ENCODE data around the gene ITGB3.

ITGB3 gene

GRCh38 chr17:47239967-47240651 is 13.5 kb upstream of the ITGB3 start:
- TF ChIP-seq YY1 (IDR thresholded peaks at IDR 0.05; ENCODE audit: insufficient read depth, insufficient read length) (no peak), ZNF274 (IDR thresholded peaks at IDR 0.05; ENCODE audit: low read depth, low read length) (no peak), SUZ12 (IDR thresholded peaks at IDR 0.05; ENCODE audit: extremely low read depth, insufficient read depth, insufficient read length) (no peak)
- Histone ChIP-seq H3K4me3 (ENCODE audit: insufficient read length, low read depth) (no peak overlapping the region), H3K4me1 (ENCODE audit: insufficient read depth, insufficient read length) (no peaks in the 10 kb centered on the region), H3K36me3 (ENCODE audit: insufficient read depth, insufficient read length, low read length) (no peaks in the 10 kb centered on the region), H3K9ac (ENCODE audit: insufficient read length, low read depth) (no peak overlapping the region), H3K27me3 (ENCODE audit: insufficient read depth, insufficient read length) (peaks cover 7% of the 10 kb centered on the region), H3K9me3 (ENCODE audit: insufficient read depth, low read length) (peaks cover 11% of the 10 kb centered on the region; the same call in 1 of the 2 replicates)
- DNase-seq (ENCODE audit: low read depth, low spot score) = no peak

GRCh38 chr17:47240806-47241205 is 12.8 kb upstream of the ITGB3 start:
- Histone ChIP-seq H3K9me3 (ENCODE audit: insufficient read depth, low read length) (peaks cover 11% of the 10 kb centered on the region; the same call in 1 of the 2 replicates), H3K36me3 (ENCODE audit: insufficient read depth, insufficient read length, low read length) (no peaks in the 10 kb centered on the region), H3K27me3 (ENCODE audit: insufficient read depth, insufficient read length) (peaks cover 7% of the 10 kb centered on the region), H3K9ac (ENCODE audit: insufficient read length, low read depth) (no peak overlapping the region), H3K4me3 (ENCODE audit: insufficient read length, low read depth) (no peak overlapping the region), H3K4me1 (ENCODE audit: insufficient read depth, insufficient read length) (no peaks in the 10 kb centered on the region)
- TF ChIP-seq ZNF274 (IDR thresholded peaks at IDR 0.05; ENCODE audit: low read depth, low read length) (no peak), SUZ12 (IDR thresholded peaks at IDR 0.05; ENCODE audit: extremely low read depth, insufficient read depth, insufficient read length) (no peak), YY1 (IDR thresholded peaks at IDR 0.05; ENCODE audit: insufficient read depth, insufficient read length) (no peak)
- DNase-seq (ENCODE audit: low read depth, low spot score) = no peak

GRCh38 chr17:47242648-47243047 is 11.0 kb upstream of the ITGB3 start:
- H3K9ac ChIP-seq (ENCODE audit: insufficient read length, low read depth) = no peak overlapping the region
- no peak for DNase-seq (ENCODE audit: low read depth, low spot score)
- H3K9me3 ChIP-seq (ENCODE audit: insufficient read depth, low read length) = peaks cover 3% of the 10 kb centered on the region; the same call in 1 of the 2 replicates
- no peaks in the 10 kb centered on the region for H3K4me1 ChIP-seq (ENCODE audit: insufficient read depth, insufficient read length)
- no peak for TF ChIP-seq ZNF274 (IDR thresholded peaks at IDR 0.05; ENCODE audit: low read depth, low read length)
- TF ChIP-seq SUZ12 (IDR thresholded peaks at IDR 0.05; ENCODE audit: extremely low read depth, insufficient read depth, insufficient read length) = no peak
- TF ChIP-seq YY1 (IDR thresholded peaks at IDR 0.05; ENCODE audit: insufficient read depth, insufficient read length) = no peak
- peaks cover 7% of the 10 kb centered on the region for H3K27me3 ChIP-seq (ENCODE audit: insufficient read depth, insufficient read length)
- H3K4me3 ChIP-seq (ENCODE audit: insufficient read length, low read depth) = no peak overlapping the region
- no peaks in the 10 kb centered on the region for H3K36me3 ChIP-seq (ENCODE audit: insufficient read depth, insufficient read length, low read length)

GRCh38 chr17:47243737-47244598 is 9.7 kb upstream of the ITGB3 start:
- Histone ChIP-seq H3K4me3 (ENCODE audit: insufficient read length, low read depth) (no peak overlapping the region), H3K9me3 (ENCODE audit: insufficient read depth, low read length) (no peaks in the 10 kb centered on the region), H3K9ac (ENCODE audit: insufficient read length, low read depth) (no peak overlapping the region), H3K36me3 (ENCODE audit: insufficient read depth, insufficient read length, low read length) (no peaks in the 10 kb centered on the region), H3K4me1 (ENCODE audit: insufficient read depth, insufficient read length) (no peaks in the 10 kb centered on the region), H3K27me3 (ENCODE audit: insufficient read depth, insufficient read length) (peaks cover 7% of the 10 kb centered on the region)
- no peak for DNase-seq (ENCODE audit: low read depth, low spot score)
- TF ChIP-seq ZNF274 (IDR thresholded peaks at IDR 0.05; ENCODE audit: low read depth, low read length) (no peak), YY1 (IDR thresholded peaks at IDR 0.05; ENCODE audit: insufficient read depth, insufficient read length) (no peak), SUZ12 (IDR thresholded peaks at IDR 0.05; ENCODE audit: extremely low read depth, insufficient read depth, insufficient read length) (no peak)

GRCh38 chr17:47244697-47245096 is 8.9 kb upstream of the ITGB3 start:
- Histone ChIP-seq H3K9me3 (ENCODE audit: insufficient read depth, low read length) (no peaks in the 10 kb centered on the region), H3K27me3 (ENCODE audit: insufficient read depth, insufficient read length) (peaks cover 7% of the 10 kb centered on the region), H3K36me3 (ENCODE audit: insufficient read depth, insufficient read length, low read length) (no peaks in the 10 kb centered on the region), H3K4me3 (ENCODE audit: insufficient read length, low read depth) (no peak overlapping the region), H3K9ac (ENCODE audit: insufficient read length, low read depth) (no peak overlapping the region), H3K4me1 (ENCODE audit: insufficient read depth, insufficient read length) (no peaks in the 10 kb centered on the region)
- DNase-seq (ENCODE audit: low read depth, low spot score) = no peak
- no peak for TF ChIP-seq SUZ12 (IDR thresholded peaks at IDR 0.05; ENCODE audit: extremely low read depth, insufficient read depth, insufficient read length)
- TF ChIP-seq ZNF274 (IDR thresholded peaks at IDR 0.05; ENCODE audit: low read depth, low read length) = no peak
- TF ChIP-seq YY1 (IDR thresholded peaks at IDR 0.05; ENCODE audit: insufficient read depth, insufficient read length) = no peak

GRCh38 chr17:47246120-47246519 is 7.5 kb upstream of the ITGB3 start:
- no peak for TF ChIP-seq SUZ12 (IDR thresholded peaks at IDR 0.05; ENCODE audit: extremely low read depth, insufficient read depth, insufficient read length)
- no peak for TF ChIP-seq ZNF274 (IDR thresholded peaks at IDR 0.05; ENCODE audit: low read depth, low read length)
- TF ChIP-seq YY1 (IDR thresholded peaks at IDR 0.05; ENCODE audit: insufficient read depth, insufficient read length) = no peak
- Histone ChIP-seq H3K27me3 (ENCODE audit: insufficient read depth, insufficient read length) (peaks cover 7% of the 10 kb centered on the region), H3K9me3 (ENCODE audit: insufficient read depth, low read length) (no peaks in the 10 kb centered on the region), H3K4me3 (ENCODE audit: insufficient read length, low read depth) (no peak overlapping the region), H3K36me3 (ENCODE audit: insufficient read depth, insufficient read length, low read length) (no peaks in the 10 kb centered on the region), H3K4me1 (ENCODE audit: insufficient read depth, insufficient read length) (no peaks in the 10 kb centered on the region), H3K9ac (ENCODE audit: insufficient read length, low read depth) (no peak overlapping the region)
- no peak for DNase-seq (ENCODE audit: low read depth, low spot score)

- H3K9me3 ChIP-seq (ENCODE audit: insufficient read depth, low read length) = no peaks in the 10 kb centered on the region
- TF ChIP-seq SUZ12 (IDR thresholded peaks at IDR 0.05; ENCODE audit: extremely low read depth, insufficient read depth, insufficient read length) (no peak), YY1 (IDR thresholded peaks at IDR 0.05; ENCODE audit: insufficient read depth, insufficient read length) (no peak), ZNF274 (IDR thresholded peaks at IDR 0.05; ENCODE audit: low read depth, low read length) (no peak)
- no peak for DNase-seq (ENCODE audit: low read depth, low spot score)
- H3K9ac ChIP-seq (ENCODE audit: insufficient read length, low read depth) = no peak overlapping the region
- no peak overlapping the region for H3K4me3 ChIP-seq (ENCODE audit: insufficient read length, low read depth)
- H3K4me1 ChIP-seq (ENCODE audit: insufficient read depth, insufficient read length) = peaks cover 8% of the 10 kb centered on the region
- peaks cover 18% of the 10 kb centered on the region for H3K27me3 ChIP-seq (ENCODE audit: insufficient read depth, insufficient read length)
- H3K36me3 ChIP-seq (ENCODE audit: insufficient read depth, insufficient read length, low read length) = no peaks in the 10 kb centered on the region
These were observed 2.8 kb upstream of the ITGB3 start for GRCh38 chr17:47250855-47251254.

Measured in NT2/D1 (cell line).